KG1 (cell line): ENCODE results near the gene ZNF792.
"Not testable (repeated sequence)": the region's sequence is repeated elsewhere in the genome, so short reads cannot be mapped to it uniquely, and the experiment has no call there.

Experiments used
- DNase-seq: peaks from one replicate; lab custom pipeline; 2025; lab: John Stamatoyannopoulos, UW

The ZNF792 gene

DNA sequence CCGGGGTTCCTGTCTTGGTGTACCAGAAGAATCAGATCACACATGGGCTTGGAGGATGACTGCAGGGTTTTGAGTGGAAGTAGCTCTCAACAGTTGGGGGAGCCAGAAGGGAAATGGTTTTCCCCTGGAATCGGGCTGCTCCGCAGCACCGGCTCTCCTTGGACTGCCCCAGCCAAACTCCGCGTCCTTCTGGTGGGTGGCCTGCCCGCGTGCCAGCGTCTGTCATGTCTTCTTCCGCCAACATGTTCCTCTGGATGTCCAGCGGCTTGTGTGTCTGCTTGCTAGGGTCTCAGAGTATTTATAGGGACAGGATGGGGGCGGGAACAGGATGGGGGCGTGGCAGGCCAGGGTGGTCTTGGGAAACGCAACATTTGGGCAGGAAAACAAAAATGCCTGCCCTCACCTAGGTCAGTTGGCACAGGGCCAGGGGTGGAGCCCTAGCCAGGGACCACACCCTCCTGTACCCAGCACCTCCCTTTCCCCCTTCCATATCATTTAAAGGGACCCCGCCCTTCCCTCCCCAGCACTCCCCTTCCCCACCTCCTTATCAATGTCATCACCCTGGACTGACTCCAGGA is 38.7 kb downstream of the ZNF792 start:
- no peak for DNase-seq

DNA sequence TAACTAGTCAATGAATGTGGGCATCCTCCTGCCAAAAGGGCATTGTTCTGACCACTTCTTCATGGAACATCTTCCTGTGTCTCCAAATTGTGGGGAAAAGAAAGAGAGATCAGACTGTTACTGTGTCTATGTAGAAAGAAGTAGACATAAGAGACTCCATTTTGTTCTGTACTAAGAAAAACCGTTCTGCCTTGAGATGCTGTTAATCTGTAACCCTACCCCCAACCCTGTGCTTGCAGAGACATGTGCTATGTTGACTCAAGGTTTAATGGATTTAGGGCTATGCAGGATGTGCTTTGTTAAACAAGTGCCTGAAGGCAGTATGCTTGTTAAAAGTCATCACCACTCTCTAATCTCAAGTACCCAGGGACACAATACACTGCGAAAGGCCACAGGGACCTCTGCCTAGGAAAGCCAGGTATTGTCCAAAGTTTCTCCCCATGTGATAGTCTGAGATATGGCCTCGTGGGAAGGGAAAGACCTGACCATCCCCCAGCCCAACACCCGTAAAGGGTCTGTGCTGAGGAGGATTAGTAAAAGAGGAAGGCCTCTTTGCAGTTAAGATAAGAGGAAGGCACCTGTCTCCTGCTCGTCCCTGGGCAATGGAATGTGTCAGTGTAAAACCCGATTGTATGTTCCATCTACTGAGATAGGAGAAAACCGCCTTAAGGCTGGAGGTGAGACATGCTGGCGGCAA is 43.8 kb downstream of the ZNF792 start:
- DNase-seq: not testable (repeated sequence)

GRCh38 chr19:34918190-34918589 is 45.8 kb downstream of the ZNF792 start:
- DNase-seq: no peak

DNA sequence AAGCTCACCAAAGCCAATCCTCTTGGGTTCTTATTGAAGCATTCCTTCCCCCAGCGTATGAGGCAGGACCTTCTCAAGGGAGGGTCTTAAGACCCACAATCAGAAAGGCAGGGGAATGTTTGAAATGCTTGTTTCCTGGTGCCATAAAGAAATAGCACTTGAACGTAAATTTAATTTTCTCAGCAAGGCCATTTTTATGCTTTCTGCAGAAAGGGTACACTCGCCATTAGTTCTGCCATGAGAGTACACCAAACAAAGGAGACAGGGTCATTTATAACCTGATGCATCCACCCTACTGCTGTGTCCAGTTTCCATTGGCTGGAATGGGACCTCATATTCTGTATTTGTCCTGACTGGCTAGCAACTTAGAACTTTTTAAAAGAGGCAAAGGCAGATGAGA is 46.9 kb downstream of the ZNF792 start:
- not testable (repeated sequence) for DNase-seq

DNA sequence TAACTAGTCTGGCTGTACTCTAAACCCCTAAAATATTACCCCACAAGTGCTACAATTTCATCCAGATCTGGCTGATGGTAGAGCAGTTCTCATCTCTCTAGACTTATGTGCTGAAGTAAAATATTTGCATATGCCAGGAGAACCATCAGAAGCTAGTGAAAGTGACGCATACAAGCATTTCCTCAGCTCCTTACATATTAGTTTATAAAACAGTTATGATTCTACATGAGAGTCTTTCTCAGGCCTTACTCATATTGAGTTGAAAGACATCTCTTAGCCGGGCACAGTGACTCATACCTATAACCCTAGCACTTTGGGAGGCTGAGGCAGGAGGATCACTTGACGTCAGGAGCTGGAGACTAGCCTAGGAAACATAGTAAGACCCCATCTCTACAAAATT is 53.3 kb downstream of the ZNF792 start:
- no peak for DNase-seq
